ENCODE measurements around the gene TM6SF1. TPM values are rescaled to one million over a fixed set of nuclear protein-coding genes. Genes with fewer than 3 reads are reported as not detected.

The TM6SF1 gene
- 0.35 TPM for polyA plus RNA-seq (2013, experiment 1 of 2)
- polyA plus RNA-seq (2013, experiment 2 of 2): not detected

- Histone ChIP-seq H3K36me3 (ENCODE audit: insufficient read depth, low read length) (no peaks in the 10 kb centered on the region), H3K9ac (ENCODE audit: low read depth, low read length) (peak within 1 kb of the TSS; percentile 24; the same call in 1 of the 2 replicates), H3K27ac (ENCODE audit: low read depth, low read length) (no peak within 1 kb of the TSS), H3K4me1 (ENCODE audit: insufficient read depth, low read length) (no peaks in the 10 kb centered on the region), H3K27me3 (ENCODE audit: insufficient read depth, low read length) (peaks cover 49% of the 10 kb centered on the region), H3K9me3 (ENCODE audit: insufficient read depth, low read depth, low read length) (no peaks in the 10 kb centered on the region), H3K4me3 (ENCODE audit: low read length) (peak within 1 kb of the TSS; percentile 55)
- WGBS: under 1% methylated on average over 97 of the region's 97 CpGs
Measured at GRCh38 chr15:83106994-83107840, at the start of gene TM6SF1. TM6SF1 (plus strand) TSS chr15:83107645; CDS start chr15:83107681, 36 bp downstream.

GRCh38 chr15:83057696-83058376, 49.6 kb upstream of the TM6SF1 start:
- Histone ChIP-seq H3K4me3 (ENCODE audit: low read length) (no peak overlapping the region), H3K4me1 (ENCODE audit: insufficient read depth, low read length) (peaks cover 23% of the 10 kb centered on the region), H3K9ac (ENCODE audit: low read depth, low read length) (no peak overlapping the region), H3K27me3 (ENCODE audit: insufficient read depth, low read length) (no peaks in the 10 kb centered on the region), H3K36me3 (ENCODE audit: insufficient read depth, low read length) (peaks cover 46% of the 10 kb centered on the region), H3K27ac (ENCODE audit: low read depth, low read length) (peak overlapping the region; percentile 65; the same call in 1 of the 2 replicates), H3K9me3 (ENCODE audit: insufficient read depth, low read depth, low read length) (no peaks in the 10 kb centered on the region)
- 87% methylated on average over 7 of the region's 7 CpGs for WGBS

GRCh38 chr15:83061680-83062079, 45.8 kb upstream of the TM6SF1 start:
- WGBS: 80% methylated on average over 1 of the region's 2 CpGs
- no peak overlapping the region for H3K9ac ChIP-seq (ENCODE audit: low read depth, low read length)
- H3K4me3 ChIP-seq (ENCODE audit: low read length): no peak overlapping the region
- H3K9me3 ChIP-seq (ENCODE audit: insufficient read depth, low read depth, low read length): no peaks in the 10 kb centered on the region
- H3K27ac ChIP-seq (ENCODE audit: low read depth, low read length): no peak overlapping the region
- H3K36me3 ChIP-seq (ENCODE audit: insufficient read depth, low read length): peaks cover 12% of the 10 kb centered on the region
- H3K4me1 ChIP-seq (ENCODE audit: insufficient read depth, low read length): peaks cover 51% of the 10 kb centered on the region
- H3K27me3 ChIP-seq (ENCODE audit: insufficient read depth, low read length): no peaks in the 10 kb centered on the region

- Histone ChIP-seq H3K27me3 (ENCODE audit: insufficient read depth, low read length) (no peaks in the 10 kb centered on the region), H3K4me1 (ENCODE audit: insufficient read depth, low read length) (peaks cover 45% of the 10 kb centered on the region), H3K4me3 (ENCODE audit: low read length) (no peak overlapping the region), H3K36me3 (ENCODE audit: insufficient read depth, low read length) (peaks cover 12% of the 10 kb centered on the region), H3K9me3 (ENCODE audit: insufficient read depth, low read depth, low read length) (no peaks in the 10 kb centered on the region), H3K27ac (ENCODE audit: low read depth, low read length) (no peak overlapping the region), H3K9ac (ENCODE audit: low read depth, low read length) (no peak overlapping the region)
- WGBS: 91% methylated on average over 3 of the region's 3 CpGs
Measured at GRCh38 chr15:83062768-83063180, 44.7 kb upstream of the TM6SF1 start.

GRCh38 chr15:83063551-83063950, 43.9 kb upstream of the TM6SF1 start:
- peak overlapping the region; percentile 93 for H3K4me3 ChIP-seq (ENCODE audit: low read length)
- H3K9me3 ChIP-seq (ENCODE audit: insufficient read depth, low read depth, low read length): no peaks in the 10 kb centered on the region
- 84% methylated on average over 4 of the region's 4 CpGs for WGBS
- H3K27me3 ChIP-seq (ENCODE audit: insufficient read depth, low read length): no peaks in the 10 kb centered on the region
- no peak overlapping the region for H3K9ac ChIP-seq (ENCODE audit: low read depth, low read length)
- peaks cover 40% of the 10 kb centered on the region for H3K4me1 ChIP-seq (ENCODE audit: insufficient read depth, low read length)
- peaks cover 12% of the 10 kb centered on the region for H3K36me3 ChIP-seq (ENCODE audit: insufficient read depth, low read length)
- no peak overlapping the region for H3K27ac ChIP-seq (ENCODE audit: low read depth, low read length)

GRCh38 chr15:83064859-83065258, 42.6 kb upstream of the TM6SF1 start:
- H3K4me1 ChIP-seq (ENCODE audit: insufficient read depth, low read length): peaks cover 40% of the 10 kb centered on the region
- H3K9me3 ChIP-seq (ENCODE audit: insufficient read depth, low read depth, low read length): 0 out of 2 replicates have a peak, but pooled peaks cover 3% of the 10 kb centered on the region
- 77% methylated on average over 4 of the region's 4 CpGs for WGBS
- no peaks in the 10 kb centered on the region for H3K27me3 ChIP-seq (ENCODE audit: insufficient read depth, low read length)
- peaks cover 12% of the 10 kb centered on the region for H3K36me3 ChIP-seq (ENCODE audit: insufficient read depth, low read length)
- peak overlapping the region; percentile 95; the same call in 1 of the 2 replicates for H3K9ac ChIP-seq (ENCODE audit: low read depth, low read length)
- H3K27ac ChIP-seq (ENCODE audit: low read depth, low read length): no peak overlapping the region
- H3K4me3 ChIP-seq (ENCODE audit: low read length): peak overlapping the region; percentile 93

GRCh38 chr15:83065431-83065830, 42.0 kb upstream of the TM6SF1 start:
- no peaks in the 10 kb centered on the region for H3K27me3 ChIP-seq (ENCODE audit: insufficient read depth, low read length)
- H3K4me1 ChIP-seq (ENCODE audit: insufficient read depth, low read length): peaks cover 40% of the 10 kb centered on the region
- H3K27ac ChIP-seq (ENCODE audit: low read depth, low read length): no peak overlapping the region
- peak overlapping the region; percentile 93 for H3K4me3 ChIP-seq (ENCODE audit: low read length)
- WGBS: 20% methylated on average over 2 of the region's 3 CpGs
- H3K9me3 ChIP-seq (ENCODE audit: insufficient read depth, low read depth, low read length): 0 out of 2 replicates have a peak, but pooled peaks cover 3% of the 10 kb centered on the region
- H3K9ac ChIP-seq (ENCODE audit: low read depth, low read length): peak overlapping the region; percentile 95; the same call in 1 of the 2 replicates
- H3K36me3 ChIP-seq (ENCODE audit: insufficient read depth, low read length): peaks cover 12% of the 10 kb centered on the region

- Histone ChIP-seq H3K27me3 (ENCODE audit: insufficient read depth, low read length) (no peaks in the 10 kb centered on the region), H3K27ac (ENCODE audit: low read depth, low read length) (peak overlapping the region; percentile 93), H3K36me3 (ENCODE audit: insufficient read depth, low read length) (peaks cover 7% of the 10 kb centered on the region; the same call in 1 of the 2 replicates), H3K9me3 (ENCODE audit: insufficient read depth, low read depth, low read length) (0 out of 2 replicates have a peak, but pooled peaks cover 3% of the 10 kb centered on the region), H3K4me3 (ENCODE audit: low read length) (peak overlapping the region; percentile 93), H3K9ac (ENCODE audit: low read depth, low read length) (peak overlapping the region; percentile 95), H3K4me1 (ENCODE audit: insufficient read depth, low read length) (peaks cover 40% of the 10 kb centered on the region)
- 4% methylated on average over 42 of the region's 42 CpGs for WGBS
Measured at GRCh38 chr15:83066034-83066733, 41.3 kb upstream of the TM6SF1 start.

GRCh38 chr15:83066734-83067637, 40.5 kb upstream of the TM6SF1 start, which contains the start of gene BTBD1:
BTBD1 (minus strand) TSS chr15:83067252; CDS start chr15:83067151, 101 bp downstream.
- WGBS: 2% methylated on average over 90 of the region's 90 CpGs
- Histone ChIP-seq H3K36me3 (ENCODE audit: insufficient read depth, low read length) (peaks cover 5% of the 10 kb centered on the region; the same call in 1 of the 2 replicates), H3K4me1 (ENCODE audit: insufficient read depth, low read length) (peaks cover 39% of the 10 kb centered on the region), H3K9ac (ENCODE audit: low read depth, low read length) (peak within 1 kb of the TSS; percentile 95), H3K9me3 (ENCODE audit: insufficient read depth, low read depth, low read length) (0 out of 2 replicates have a peak, but pooled peaks cover 3% of the 10 kb centered on the region), H3K27me3 (ENCODE audit: insufficient read depth, low read length) (no peaks in the 10 kb centered on the region), H3K4me3 (ENCODE audit: low read length) (peak within 1 kb of the TSS; percentile 93), H3K27ac (ENCODE audit: low read depth, low read length) (peak within 1 kb of the TSS; percentile 93)

GRCh38 chr15:83067638-83067962, 39.8 kb upstream of the TM6SF1 start:
- Histone ChIP-seq H3K9ac (ENCODE audit: low read depth, low read length) (peak overlapping the region; percentile 95), H3K4me3 (ENCODE audit: low read length) (peak overlapping the region; percentile 93), H3K9me3 (ENCODE audit: insufficient read depth, low read depth, low read length) (0 out of 2 replicates have a peak, but pooled peaks cover 3% of the 10 kb centered on the region), H3K36me3 (ENCODE audit: insufficient read depth, low read length) (no peaks in the 10 kb centered on the region; the same call in 1 of the 2 replicates), H3K4me1 (ENCODE audit: insufficient read depth, low read length) (peaks cover 34% of the 10 kb centered on the region), H3K27ac (ENCODE audit: low read depth, low read length) (peak overlapping the region; percentile 93; the same call in 1 of the 2 replicates), H3K27me3 (ENCODE audit: insufficient read depth, low read length) (no peaks in the 10 kb centered on the region)
- WGBS: 77% methylated on average over 12 of the region's 12 CpGs
